Fibroblast of villous mesenchyme (primary cell): ENCODE measurements around the gene PTPRK. TPM values are rescaled to one million over a fixed set of nuclear protein-coding genes. Genes with fewer than 3 reads are reported as not detected.

ENCODE experiments used
- DNase-seq: peaks from one replicate; pipeline ENCODE4 v3.0.0-alpha.2; 2010; ENCODE audit warnings: low read depth
- H3K4me3 ChIP-seq: 2 replicates; pipeline ENCODE4 v1.5.1; 2011; ENCODE audit warnings: low read depth, mild to moderate bottlenecking, low read length
- total RNA-seq: library from RNA; depleted of rRNA; stranded (reverse); fragments of >200 nt; gene quantifications from 2 replicates; pipeline ENCODE4 v1.2.3, GENCODE V29; 2012
- TF ChIP-seq, protein P1 (sequence below): IDR thresholded peaks from 2 replicates; pipeline ENCODE4 v1.5.1; 2012; ENCODE audit warnings: low read depth, mild to moderate bottlenecking, low read length; ENCODE audit not compliant: insufficient read depth

The PTPRK gene
- total RNA-seq, 1 donor = 70.0 TPM

DNA sequence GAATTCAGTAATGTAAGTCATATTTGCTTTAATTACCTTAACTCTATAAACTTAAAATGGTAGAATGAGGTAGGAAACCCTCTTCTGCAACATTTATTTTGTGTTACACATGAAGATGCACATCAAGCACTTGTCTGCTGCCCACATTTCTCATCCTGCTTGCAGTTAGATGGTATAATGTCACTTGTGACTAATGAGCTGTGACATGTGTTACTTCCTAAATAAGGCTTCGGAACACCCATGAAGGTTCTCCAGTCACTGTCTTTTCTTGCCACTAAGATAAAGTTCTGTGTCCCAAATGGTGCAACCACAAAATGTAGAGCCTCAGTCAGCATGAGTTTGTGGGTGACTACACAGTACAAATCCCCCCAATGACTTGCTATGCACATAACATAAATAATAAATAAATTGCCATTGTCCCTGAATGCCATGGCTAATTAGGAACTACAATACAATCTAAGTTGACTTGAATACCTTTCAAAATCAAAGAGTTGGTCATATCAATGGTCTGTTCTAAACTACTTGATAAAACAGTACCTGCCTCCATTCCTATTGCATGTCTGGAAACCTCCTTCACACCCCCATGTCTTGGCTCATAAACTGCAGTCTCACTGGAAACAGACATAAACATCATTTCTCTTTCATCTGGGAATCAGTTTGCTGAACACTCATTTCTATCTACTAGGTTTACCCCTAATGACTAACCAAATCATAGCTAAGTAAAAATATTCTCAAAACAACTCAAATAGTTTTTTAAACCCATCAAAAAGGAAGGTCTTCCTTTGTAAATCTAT lies 157.2 kb downstream of the PTPRK start:
- no peak for DNase-seq
- TF ChIP-seq, protein P1, sequence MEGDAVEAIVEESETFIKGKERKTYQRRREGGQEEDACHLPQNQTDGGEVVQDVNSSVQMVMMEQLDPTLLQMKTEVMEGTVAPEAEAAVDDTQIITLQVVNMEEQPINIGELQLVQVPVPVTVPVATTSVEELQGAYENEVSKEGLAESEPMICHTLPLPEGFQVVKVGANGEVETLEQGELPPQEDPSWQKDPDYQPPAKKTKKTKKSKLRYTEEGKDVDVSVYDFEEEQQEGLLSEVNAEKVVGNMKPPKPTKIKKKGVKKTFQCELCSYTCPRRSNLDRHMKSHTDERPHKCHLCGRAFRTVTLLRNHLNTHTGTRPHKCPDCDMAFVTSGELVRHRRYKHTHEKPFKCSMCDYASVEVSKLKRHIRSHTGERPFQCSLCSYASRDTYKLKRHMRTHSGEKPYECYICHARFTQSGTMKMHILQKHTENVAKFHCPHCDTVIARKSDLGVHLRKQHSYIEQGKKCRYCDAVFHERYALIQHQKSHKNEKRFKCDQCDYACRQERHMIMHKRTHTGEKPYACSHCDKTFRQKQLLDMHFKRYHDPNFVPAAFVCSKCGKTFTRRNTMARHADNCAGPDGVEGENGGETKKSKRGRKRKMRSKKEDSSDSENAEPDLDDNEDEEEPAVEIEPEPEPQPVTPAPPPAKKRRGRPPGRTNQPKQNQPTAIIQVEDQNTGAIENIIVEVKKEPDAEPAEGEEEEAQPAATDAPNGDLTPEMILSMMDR = no peak
- H3K4me3 ChIP-seq = no peak overlapping the region

GRCh38 chr6:128361378-128361777 lies 159.0 kb downstream of the PTPRK start:
- no peak for DNase-seq
- TF ChIP-seq, protein P1 = no peak
- no peak overlapping the region for H3K4me3 ChIP-seq

DNA sequence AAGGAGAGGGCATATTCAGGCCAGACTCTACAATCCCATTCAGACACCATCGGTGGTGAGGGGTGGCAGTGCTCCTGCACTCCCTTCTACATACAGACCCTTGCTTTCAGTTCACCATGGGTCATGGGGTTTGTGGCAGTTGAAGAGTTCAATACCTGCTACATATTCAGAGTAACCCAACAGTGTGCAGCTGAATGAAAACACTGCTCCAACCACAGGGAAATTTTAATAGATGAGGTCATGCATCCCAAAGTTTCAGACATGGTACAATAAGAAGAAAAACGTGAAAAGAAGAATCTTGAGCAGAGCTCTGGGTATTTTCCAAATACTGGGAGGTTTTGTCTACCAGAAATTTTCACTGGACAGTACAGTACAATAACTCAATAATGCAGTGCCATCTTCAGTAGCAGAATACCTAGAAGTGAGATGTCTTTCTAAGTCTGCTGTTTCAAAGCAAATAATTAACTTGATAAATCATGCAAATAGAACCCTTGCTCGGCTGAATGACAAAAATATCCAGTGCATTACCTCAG lies 162.1 kb downstream of the PTPRK start:
- TF ChIP-seq, protein P1 = no peak
- H3K4me3 ChIP-seq = no peak overlapping the region
- no peak for DNase-seq

DNA sequence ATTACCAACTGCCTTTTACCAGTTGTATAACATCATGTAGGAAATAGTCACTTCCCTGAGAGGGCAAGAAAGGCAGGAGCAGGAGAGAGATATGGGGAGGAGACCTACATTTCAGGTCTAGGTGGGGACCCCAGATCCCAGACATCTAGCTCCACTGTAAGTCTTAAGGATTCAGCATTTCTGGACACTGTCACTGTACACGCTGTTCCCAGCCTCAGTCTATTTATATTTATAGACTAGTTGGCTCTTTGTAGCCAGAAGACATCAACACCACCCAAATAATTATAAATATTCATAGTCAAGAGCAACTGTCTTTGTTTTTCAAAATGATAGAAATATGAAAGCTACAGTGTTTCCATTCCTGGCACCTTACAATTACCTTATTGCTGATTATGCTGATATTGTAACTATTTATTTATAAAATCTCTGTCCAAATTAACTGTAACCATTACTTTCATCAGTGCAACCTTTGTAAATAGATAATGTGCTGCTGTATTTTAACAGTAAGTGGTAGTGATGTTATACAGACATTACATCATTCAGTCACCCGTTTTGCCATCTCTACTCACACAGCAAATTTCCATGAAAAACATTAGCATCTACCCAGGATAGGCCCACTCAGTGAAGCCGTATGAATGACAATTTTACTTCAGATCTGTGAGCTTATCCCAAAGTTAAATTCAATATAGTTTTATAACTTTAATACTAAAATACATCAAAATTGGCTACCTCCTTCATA lies 162.8 kb downstream of the PTPRK start:
- H3K4me3 ChIP-seq = no peak overlapping the region
- TF ChIP-seq, protein P1 = no peak
- DNase-seq = no peak

DNA sequence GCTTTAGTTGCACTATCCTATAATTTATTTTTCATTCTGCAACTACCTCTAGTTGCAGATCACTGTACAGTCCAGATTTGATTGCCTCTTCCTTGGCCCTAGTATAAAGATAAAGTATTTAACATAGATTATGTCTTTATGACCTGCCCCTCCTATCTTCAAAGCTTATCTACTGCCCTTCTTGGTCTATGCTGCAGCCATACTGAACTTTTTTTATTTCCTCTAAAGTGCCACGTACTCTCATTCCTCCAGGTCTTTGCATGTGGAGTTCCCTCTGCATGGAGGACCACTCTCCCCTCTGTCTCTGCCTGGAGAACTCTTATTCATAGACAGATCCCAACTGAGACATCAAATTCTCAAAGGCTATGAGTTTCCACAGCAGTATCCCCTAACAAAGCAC lies 168.0 kb downstream of the PTPRK start:
- H3K4me3 ChIP-seq = no peak overlapping the region
- DNase-seq = no peak
- TF ChIP-seq, protein P1 = no peak

DNA sequence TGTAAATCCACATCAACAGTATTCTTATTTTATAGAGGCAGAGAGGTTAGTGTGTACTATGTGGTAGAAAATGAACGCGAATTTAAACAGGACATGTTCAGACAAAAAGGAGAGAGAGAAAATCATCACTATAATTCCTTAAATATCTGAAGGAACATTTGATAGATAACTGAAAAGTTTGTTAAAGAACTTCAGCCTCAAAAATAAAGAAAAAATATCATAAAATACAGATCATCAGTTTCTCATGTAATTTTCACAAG lies 169.2 kb downstream of the PTPRK start:
- TF ChIP-seq, protein P1 = no peak
- no peak overlapping the region for H3K4me3 ChIP-seq
- DNase-seq = no peak
